Renal cortex interstitium (tissue), 11 donors: ENCODE measurements around the gene MACROD2. TPM values are rescaled to one million over a fixed set of nuclear protein-coding genes. Genes with fewer than 3 reads are reported as not detected.
A peak's percentile ranks its signal among the peaks of the same experiment; 100 is the strongest.

ENCODE experiments used
- DNase-seq, 11 donors: peaks; one replicate each; pipeline ENCODE4 v3.0.0-alpha.2; 2013; ENCODE audit warnings: low read depth in 9 of 11, low spot score in 4 of 11; ENCODE audit errors: extremely low read depth in 1 of 11
- polyA plus RNA-seq, 3 donors: library from polyadenylated mRNA; unstranded; fragments of 120-200 nt; gene quantifications; one replicate each; pipeline ENCODE4 v1.2.1, GENCODE V29; 2013; ENCODE audit not compliant: insufficient read length in 3 of 3

MACROD2 gene
- polyA plus RNA-seq, 3 donors = 12.2 to 14.6 (median 14.0) TPM

GRCh38 chr20:14826543-14827313 is 831.4 kb downstream of the MACROD2 start:
- DNase-seq = no peak

GRCh38 chr20:14828459-14828858 is 833.1 kb downstream of the MACROD2 start:
- DNase-seq = no peak

GRCh38 chr20:14829906-14830305 is 834.6 kb downstream of the MACROD2 start:
- DNase-seq = no peak

GRCh38 chr20:14830466-14830865 is 835.1 kb downstream of the MACROD2 start:
- no peak for DNase-seq

- no peak for DNase-seq
Observed at GRCh38 chr20:14830899-14831298, 835.6 kb downstream of the MACROD2 start.

GRCh38 chr20:14832630-14833029 is 837.3 kb downstream of the MACROD2 start:
- DNase-seq = no peak

- DNase-seq = peak in 7 of 11 donors; percentile 41 to 67 (median 53)
Observed at GRCh38 chr20:14838663-14839628, 843.6 kb downstream of the MACROD2 start.

GRCh38 chr20:14845199-14846160 is 850.2 kb downstream of the MACROD2 start:
- no peak for DNase-seq

GRCh38 chr20:14848806-14849205 is 853.5 kb downstream of the MACROD2 start:
- no peak for DNase-seq

GRCh38 chr20:14853079-14853478 is 857.8 kb downstream of the MACROD2 start:
- DNase-seq = no peak

GRCh38 chr20:14855171-14855570 is 859.9 kb downstream of the MACROD2 start:
- DNase-seq = no peak

- DNase-seq = no peak
Observed at GRCh38 chr20:14859627-14860026, 864.3 kb downstream of the MACROD2 start.

GRCh38 chr20:14860410-14860814 is 865.1 kb downstream of the MACROD2 start:
- peak in 2 of 11 donors; percentile 15 to 16 for DNase-seq

GRCh38 chr20:14861028-14861699 is 865.8 kb downstream of the MACROD2 start:
- no peak for DNase-seq

- no peak for DNase-seq
Observed at GRCh38 chr20:14865169-14865568, 869.9 kb downstream of the MACROD2 start.

- no peak for DNase-seq
Observed at GRCh38 chr20:14865731-14866130, 870.4 kb downstream of the MACROD2 start.

GRCh38 chr20:14866841-14867514 is 871.7 kb downstream of the MACROD2 start:
- DNase-seq = no peak
